ENCODE data around the gene C12orf75.

- TF ChIP-seq, protein P1, sequence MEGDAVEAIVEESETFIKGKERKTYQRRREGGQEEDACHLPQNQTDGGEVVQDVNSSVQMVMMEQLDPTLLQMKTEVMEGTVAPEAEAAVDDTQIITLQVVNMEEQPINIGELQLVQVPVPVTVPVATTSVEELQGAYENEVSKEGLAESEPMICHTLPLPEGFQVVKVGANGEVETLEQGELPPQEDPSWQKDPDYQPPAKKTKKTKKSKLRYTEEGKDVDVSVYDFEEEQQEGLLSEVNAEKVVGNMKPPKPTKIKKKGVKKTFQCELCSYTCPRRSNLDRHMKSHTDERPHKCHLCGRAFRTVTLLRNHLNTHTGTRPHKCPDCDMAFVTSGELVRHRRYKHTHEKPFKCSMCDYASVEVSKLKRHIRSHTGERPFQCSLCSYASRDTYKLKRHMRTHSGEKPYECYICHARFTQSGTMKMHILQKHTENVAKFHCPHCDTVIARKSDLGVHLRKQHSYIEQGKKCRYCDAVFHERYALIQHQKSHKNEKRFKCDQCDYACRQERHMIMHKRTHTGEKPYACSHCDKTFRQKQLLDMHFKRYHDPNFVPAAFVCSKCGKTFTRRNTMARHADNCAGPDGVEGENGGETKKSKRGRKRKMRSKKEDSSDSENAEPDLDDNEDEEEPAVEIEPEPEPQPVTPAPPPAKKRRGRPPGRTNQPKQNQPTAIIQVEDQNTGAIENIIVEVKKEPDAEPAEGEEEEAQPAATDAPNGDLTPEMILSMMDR (IDR thresholded peaks at IDR 0.05), result no peak
- TF ChIP-seq EP300 (IDR thresholded peaks at IDR 0.05), result no peak
- no peak for TF ChIP-seq POLR2AphosphoS5 (IDR thresholded peaks at IDR 0.05)
- TF ChIP-seq POLR2A (IDR thresholded peaks at IDR 0.05), result no peak
Measured at GRCh38 chr12:105406497-105406896, 76.0 kb downstream of the C12orf75 start.
